Stimulated activated CD8-positive, alpha-beta memory T cell treated with anti-CD3 and anti-CD28 coated beads, Interleukin-7, amount 100 ng/mL, for 4 hours (primary cell): ENCODE results near the gene EXOC6B.

Source experiments
- DNase-seq, 2 donors: peaks; one replicate each; pipeline ENCODE4 v3.0.0-alpha.2; 2020; ENCODE audit warnings: low read depth in 2 of 2

The EXOC6B gene

DNA sequence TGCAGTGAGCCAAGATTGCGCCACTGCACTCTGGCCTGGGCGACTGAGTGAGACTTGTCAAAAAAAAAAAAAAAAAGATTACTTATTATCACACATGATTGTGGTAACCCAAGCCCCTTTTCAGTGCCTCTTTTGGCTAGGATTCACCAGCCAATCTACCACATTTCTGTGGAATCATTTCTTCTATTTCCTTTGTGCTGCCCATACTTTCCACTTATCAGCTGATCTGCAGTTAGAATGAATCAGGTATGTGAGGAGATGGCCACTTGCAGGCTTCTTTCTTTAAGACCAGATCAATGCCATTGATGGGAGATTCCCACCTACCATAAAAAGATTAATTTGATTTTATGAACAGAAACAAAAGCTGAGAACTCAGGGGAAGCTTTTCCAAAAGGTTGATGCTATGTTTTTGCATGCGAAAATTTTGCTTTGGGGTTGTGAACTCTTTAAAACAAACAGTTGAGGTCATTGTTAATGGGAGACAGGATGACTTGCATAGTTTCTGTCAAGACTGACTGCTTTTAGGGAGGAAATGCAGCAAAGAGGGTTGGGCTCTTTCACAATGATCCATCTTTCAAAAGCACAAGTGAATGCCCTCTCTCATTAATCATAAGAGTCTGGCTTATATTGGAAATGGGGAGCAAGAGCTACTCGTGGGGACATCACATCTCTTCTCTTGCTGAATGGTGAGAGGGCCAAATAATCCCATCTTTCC is 611.2 kb downstream of the EXOC6B start:
- no peak for DNase-seq

DNA sequence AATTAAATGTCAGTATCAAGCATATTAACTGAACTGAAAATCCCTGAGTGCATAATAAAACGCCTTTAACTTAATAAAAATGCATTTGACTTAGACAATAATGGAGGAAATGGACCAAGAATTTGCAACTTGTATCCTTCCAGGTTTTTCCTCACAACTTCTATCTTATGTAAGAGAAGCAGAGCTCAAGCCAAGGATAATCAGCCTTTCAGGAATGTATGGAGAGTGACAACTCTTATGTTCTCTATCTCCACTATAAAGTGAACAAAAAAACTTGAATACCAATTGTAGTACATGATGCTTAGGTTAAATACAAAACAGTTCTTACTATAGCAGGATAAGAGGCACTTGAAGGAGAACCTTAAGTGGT is 613.4 kb downstream of the EXOC6B start:
- no peak for DNase-seq

DNA sequence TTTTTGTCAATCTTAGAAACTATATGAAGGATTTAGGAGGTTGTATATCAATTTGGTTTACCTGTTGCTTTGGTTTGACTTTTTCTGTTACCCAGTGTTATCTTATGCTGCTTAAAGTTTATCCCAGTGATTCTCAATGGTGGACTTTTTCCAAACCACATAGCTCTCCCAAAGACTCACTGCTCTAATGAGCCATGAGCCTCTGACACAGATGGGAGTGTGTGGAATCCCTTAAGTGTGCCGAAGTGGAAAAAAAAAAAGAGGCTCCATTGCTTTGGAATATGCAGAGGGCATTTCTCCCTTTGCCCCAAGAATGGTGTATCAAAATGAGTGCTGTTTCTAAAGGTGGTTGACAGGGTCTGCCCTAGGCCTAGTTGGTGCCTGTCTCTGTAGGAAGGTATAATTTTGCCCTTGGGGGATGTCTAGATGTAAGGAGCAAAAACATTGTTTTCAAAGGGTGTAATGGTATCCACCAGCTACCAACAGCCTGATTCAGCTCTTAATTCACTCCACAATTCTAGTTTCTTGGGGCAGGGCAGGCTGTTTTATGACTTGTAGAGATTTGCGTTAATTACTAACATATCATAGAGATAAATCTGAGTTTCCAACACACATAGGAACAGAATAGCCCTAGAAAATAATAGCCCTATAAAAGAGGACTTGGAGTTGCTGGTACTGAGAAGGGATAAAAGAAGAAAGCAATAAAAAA is 613.9 kb downstream of the EXOC6B start:
- no peak for DNase-seq

DNA sequence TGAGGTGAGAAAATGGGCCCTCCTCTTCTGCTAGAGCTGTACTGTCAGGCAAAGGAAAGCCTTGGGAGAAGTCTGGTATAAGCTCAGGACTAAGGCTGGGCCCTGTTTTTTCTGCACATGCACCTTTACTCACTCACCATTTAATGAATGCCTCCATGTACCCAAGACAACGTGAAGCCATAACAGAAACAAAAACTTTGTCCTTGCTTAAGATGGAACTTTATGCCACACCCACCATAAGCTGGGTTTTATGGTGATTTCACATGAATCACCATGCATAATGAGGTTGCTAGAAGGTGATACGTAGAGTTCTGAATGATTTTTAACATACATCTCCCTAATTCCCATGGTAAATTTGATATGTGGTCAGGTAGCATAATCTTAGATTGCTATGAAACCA is 614.5 kb downstream of the EXOC6B start:
- DNase-seq: no peak

DNA sequence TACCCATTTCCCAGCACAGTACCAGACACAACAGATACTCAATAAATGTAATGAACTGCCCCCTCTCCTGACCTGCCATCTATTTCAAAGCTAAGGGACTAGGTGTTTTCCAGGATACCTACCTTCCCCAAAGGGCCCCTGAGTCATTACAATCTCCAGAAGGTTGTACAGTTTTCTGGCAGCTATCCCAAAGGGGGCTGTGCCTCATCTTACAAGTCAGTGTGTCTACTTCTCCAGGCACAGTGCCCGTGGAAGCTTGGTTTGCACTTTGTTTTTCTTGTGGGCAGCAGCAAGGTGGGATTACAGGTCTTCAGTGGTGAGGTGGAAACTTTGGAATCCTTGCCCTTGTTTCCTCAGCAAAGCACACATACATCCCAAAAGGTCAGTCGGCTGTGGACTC is 615.4 kb downstream of the EXOC6B start:
- DNase-seq: no peak

DNA sequence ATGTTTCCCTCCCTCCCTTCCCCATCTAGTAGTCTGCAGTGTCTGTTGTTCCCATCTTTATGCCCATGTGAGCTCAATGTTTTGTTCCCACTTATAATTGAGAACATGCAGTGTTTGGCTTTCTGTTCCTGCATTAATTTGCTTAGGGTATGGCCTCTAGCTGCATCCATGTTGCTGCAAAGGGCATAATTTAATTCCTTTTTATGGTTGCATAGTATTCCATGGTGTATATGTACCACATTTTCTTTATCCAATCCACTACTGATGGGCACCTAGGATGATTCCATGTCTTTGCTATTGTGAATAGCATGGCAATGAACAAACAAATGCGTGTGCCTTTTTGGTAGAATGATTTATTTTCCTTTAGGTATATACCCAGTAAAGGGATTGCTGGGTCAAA is 617.6 kb downstream of the EXOC6B start:
- DNase-seq: no peak

DNA sequence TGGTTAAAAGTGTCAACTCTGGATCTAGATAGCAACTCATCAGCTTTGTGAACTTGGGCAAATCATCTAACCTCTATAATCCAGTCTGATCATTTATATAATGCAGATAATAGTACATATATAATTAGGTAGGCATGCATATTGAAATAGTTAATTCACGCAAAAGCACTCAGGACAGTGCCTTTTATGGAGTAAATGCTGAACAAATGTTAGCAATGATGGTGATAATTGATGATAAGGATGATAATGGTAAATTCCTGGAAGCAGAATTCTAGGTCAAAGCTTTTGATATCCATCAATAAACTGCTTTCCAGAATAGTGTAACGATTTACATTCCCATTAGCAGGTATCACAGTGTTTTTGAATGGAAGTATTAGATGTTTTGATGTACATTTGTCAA is 618.5 kb downstream of the EXOC6B start:
- DNase-seq: no peak

DNA sequence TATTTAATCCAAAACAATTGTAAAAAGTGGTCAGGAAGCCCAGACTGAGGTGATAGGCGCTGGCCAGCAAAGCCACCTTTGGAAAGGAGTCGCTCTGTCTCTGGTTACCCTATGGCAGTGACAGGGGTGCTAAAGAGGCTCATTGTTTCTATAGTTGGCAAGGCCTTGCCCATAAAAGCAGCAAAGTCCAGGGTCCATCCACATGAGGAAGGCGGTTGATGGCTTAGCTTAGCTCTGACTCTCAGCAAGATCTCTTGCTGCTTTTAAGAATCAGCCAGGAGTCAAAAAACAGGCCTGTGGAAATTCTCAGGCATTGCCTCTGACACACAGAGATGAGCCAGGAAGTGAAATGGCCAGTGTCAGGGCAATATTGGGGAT is 620.3 kb downstream of the EXOC6B start:
- no peak for DNase-seq

DNA sequence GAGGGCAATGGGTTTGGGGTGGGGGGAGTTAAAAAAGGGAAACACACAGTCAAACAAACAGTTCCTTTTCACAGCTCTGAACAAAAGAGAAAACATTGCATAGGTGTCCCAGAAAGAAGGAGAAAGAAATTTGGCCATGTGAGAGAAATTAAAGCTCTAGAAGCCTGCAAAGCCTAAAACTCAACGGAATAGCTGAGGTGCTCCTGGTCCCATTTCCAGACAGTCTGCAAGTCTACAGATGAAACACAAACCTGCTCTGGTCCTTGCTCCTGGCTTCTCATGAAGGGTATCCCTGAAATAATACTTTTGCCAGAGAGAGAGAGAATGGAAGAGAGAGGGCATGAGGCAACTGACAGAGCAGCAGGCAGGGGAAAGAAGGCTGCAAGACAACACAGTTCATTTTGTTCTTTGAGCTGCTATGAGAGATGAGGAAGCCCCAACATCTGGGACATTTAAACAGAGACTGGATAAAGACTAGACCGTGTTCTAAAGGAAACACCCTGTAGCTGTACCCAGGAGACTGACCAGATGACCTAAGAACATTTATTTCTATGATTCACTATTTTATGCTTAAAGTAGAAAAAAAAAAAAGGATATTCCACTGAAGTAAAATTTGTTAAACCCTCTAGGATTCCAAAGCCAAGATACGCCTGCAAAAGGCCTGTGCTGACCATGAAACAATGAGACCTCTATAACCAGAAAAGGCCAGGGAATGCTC is 620.9 kb downstream of the EXOC6B start:
- no peak for DNase-seq

DNA sequence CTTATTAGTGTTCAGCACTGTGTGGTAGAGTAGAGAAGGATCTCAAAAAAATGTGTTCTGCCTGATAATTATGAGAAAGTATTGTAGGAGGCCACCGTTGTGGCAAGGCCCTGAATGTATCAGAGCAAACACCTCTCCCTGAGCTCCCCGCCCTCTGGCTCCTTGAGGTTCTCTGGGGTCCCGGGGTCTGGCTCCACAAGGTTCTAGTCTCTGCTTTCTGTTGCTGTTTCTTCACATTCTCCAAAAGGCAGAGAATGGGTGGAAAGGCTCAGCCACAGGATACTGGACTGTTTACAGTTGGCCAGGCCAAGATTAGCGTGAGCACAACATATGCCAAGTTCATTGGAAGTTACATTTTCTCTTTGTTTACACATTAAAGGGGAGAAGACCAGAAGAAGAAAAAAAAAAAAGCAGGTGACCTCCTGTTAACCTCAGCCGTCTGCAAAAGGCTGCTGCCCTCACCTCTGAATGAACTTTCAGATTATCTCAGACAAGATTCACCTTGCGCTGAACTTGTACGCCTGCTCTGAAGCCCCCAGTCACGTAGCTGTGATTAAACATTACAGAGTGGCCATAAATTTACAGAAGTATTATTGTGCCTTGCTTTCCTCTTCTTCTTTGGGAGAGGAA is 621.6 kb downstream of the EXOC6B start:
- DNase-seq: no peak

DNA sequence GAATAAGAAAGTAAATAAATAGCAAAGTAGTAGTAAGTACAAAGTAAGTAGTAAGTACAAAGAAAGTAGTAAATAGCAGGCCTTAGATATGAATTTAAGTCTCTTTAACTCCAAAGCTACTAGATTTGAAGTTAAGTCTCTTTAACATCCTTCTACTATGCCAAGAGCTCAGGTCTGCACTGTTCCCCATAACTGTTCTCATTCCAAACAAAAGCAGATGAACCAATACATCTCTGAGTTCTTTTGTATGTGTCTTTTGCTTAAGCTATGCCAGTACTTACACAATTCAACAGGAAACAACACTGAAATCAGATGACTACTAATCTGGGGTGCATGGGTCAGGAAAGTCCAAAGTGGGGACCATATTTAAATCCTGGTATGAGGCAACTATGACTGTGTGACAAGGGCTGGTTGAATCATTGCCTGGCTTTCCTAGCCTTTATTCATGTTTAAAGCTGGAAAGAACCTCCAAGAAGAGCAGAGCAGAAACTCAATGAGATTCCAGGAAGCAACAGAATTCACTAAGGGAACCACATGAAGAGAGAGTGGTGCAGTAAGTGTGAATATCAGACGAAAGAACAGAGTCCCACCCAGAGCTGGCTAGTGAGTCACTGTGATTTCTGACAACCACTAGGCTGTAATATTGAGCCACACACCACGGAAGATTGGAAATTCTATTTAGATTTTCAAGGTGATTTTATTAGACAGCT is 627.1 kb downstream of the EXOC6B start:
- DNase-seq: no peak

DNA sequence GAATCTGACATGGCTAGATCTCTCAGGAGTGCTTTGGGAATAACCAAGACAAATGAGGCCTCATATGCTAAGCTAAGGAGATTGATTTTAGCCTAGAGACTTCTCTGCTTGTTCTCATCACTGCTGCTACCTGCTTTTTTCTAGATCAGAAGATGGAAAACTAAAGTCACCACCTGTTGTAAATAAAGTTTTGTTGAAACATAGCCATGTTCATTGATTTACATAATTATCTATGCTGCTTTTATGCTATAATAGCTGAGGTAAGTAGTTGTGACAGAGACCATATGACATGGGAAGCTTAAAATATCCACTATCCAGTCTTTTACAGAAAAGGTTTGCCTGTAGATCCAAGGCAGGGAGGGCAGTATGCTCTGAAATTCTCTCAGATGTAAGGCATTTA is 632.1 kb downstream of the EXOC6B start:
- no peak for DNase-seq

DNA sequence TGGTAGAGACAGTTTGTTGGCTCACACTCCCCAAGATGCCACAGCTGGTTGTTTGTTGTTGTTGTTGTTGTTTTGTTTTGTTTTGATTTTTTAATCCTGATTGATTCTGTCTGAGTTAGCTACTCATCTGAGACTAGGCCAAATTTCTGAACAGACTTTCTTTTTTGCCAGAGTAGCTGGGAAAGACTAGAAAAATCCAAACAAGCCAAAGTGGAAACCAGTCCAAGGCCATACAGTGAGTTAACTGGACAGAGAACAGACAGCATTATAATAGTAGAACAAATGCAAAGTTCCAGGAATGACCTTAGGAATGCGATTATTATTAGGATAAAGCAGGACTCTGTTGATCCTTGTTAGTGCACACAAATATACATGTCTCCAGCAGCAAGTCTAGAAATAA is 634.4 kb downstream of the EXOC6B start:
- no peak for DNase-seq

DNA sequence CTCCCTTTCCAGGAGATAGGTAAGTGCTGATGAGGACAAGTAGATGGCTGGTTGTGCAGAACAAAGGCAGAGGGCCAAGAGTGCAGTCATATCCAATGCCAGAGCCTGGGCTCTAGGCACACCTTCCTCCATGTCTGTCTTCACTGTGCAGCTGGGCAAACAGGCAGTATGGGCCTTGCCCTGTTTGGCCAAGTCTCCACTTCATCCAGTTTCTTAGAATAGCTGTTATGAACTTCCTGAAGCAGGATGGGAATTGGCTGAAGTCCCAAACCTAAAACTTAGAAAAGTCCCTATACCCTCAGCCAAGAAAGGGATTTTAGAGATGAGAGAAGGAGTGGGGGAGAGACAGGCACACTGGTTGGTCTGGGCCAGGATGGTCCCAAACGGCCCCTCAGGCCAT is 640.6 kb downstream of the EXOC6B start:
- no peak for DNase-seq

DNA sequence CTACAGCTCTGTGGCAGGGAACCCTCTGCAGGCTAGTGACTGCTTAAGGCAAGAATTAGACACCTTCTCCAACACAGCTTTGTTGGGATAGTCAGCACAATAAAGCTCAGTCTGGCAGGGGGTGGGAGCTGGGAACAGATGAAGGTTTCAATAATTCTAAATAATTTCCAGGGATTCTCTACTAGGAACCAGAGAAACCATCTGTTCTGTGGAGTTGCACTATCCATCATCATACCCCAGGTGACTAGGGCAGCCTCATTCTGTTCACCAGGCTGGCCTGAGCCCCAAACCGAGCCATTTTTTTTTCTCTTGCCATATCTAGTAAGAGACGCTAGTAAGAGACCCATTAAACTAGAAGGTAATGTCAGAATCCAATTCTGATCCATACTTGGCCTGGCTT is 642.4 kb downstream of the EXOC6B start:
- no peak for DNase-seq

DNA sequence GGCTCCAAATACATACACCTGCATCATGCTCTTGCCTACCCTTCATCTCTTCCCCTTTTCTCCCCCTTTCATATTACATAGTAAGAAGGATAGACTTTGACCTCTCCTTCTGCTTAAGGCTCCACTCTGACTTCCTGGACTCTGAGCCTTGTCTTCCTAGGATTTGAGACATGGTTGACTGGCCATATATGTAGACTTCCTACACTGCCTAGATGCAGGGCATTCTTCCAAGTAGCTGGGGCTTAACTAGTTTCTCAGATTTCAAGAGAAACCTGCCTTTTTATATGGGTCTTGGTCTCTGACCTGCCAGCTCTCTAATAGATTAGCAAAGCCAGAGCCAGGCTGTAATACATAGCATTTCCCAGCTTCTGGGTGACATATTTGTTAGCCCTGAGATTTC is 642.8 kb downstream of the EXOC6B start:
- no peak for DNase-seq

DNA sequence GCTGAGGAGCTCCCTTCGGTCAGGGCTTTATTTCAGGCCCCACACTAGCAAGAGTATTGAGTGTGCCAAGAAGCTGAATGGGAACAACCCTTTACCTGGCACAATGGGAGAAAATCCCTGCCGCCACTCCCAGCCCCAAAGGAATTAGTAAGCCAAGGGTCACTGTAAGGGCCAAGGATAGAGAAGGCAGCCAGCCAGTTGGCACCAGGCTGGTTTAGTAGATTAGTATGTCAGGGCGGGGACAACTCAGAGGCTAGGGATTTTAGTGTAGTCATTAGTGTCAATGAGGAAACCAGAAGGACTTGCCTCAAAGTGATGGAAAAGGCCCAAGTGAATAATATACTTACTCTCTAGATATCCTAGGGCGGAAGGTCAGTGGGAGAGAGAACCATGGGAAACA is 643.3 kb downstream of the EXOC6B start:
- no peak for DNase-seq

DNA sequence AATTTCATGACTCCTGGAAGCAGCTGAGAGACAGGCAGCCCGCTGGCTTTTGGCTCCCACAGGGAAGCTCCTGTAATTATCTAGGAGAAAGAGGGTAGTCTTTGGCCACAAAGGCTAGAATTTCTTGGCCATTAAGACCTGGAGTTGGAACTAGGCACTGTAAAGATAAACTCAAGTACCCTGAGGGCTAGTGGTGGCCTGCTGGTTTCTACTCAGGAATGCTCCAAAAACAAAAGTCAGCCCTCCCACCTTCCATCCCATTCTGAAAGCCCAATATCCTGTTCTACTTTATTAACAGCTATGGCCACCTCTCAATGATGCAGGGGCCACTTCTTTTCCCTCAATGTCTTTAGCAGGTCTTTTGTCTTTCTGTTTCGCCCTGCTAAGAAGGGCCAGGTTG is 644.2 kb downstream of the EXOC6B start:
- DNase-seq: no peak

DNA sequence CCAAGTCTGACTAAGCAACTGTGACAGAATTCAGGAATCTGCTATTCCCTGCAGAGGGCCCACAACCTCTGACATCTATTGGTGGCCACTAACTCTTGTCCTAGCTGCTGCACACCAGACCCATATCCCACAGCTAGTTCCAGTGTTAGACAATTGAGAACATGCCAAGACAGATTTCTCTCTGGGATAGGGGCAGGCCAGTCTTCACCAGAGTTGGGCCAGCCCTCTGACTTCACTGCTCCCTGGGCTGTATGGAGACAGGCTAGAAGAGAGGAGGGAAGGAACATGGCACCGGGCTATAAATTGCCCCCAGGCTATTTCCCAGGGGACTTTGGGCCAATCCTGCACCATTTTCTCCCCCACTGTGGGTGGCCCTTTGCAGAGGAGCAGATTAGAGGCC is 645.5 kb downstream of the EXOC6B start:
- DNase-seq: no peak

DNA sequence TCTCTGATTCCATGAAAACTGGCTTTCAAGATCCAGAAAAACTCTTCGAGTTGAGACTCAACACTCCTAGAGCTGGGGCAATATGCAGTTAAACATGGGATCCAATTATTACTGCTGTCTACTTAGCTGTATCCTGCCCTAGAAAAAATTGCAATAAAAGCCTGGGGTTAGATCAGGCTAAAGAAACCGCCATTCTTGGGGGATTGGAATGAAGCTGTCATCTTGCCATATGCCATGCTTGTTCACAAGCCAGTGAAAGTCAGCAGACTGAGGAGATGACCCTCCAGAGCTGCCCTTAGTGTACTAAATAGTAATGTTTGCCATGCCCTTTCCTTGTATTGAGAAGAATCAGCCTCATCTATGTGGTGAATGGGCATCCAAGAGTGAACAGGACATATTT is 647.3 kb downstream of the EXOC6B start:
- DNase-seq: no peak

DNA sequence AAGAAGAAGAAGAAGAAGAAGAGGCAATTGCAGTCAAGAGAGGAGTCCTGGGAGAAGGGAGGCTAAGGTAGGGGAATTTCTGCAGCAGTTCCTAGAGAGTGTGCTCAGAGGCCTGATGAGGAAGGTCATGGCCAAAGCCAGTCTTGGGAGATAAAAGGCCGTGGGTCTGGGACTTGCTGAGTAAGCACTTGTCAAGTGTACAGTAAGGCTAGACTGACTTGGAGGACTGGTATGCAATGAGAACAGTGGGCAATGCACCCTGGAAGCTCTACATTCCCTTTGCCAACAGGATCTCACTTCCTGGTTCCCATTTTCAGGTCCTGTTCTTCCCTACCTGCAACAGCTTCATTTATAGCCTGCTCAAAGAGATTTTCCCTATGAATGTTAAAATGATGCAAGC is 649.6 kb downstream of the EXOC6B start:
- no peak for DNase-seq

DNA sequence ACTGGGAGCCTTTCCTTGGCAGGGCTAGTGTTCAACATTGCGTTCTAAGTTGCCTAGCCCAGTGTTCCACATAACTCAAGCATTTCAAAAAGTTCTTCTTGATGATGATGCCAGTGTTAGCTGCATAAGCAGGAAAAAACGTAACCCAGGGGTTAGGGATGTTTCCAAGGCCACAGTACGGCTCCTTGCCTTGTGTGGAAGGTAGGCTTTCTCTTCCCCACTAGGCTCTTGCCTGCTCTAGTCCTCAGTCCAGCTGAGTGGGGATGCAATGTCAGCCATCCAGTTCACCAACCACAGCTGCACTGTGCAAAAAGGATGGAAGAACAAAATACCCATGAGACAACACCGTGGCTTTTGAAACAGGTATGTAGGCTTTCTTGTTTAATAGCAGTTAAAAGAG is 650.2 kb downstream of the EXOC6B start:
- no peak for DNase-seq
